Calu3 (cell line): ENCODE data around the gene CDH5. TPM values are rescaled to one million over a fixed set of nuclear protein-coding genes. Genes with fewer than 3 reads are reported as not detected.

ENCODE experiments used
- BruUV-seq: library from RNA; stranded (reverse); fragments of 400-500 nt; replicated peaks from 2 replicates; lab custom pipeline; 2021; lab: Mats Ljungman, UMichigan
- CTCF ChIA-PET: fragments of 300-600 bp; sonication (Branson Sonifier 250); formaldehyde crosslinking; loops from one replicate; lab custom pipeline; 2022; ENCODE audit warnings: antibody characterized with exemption; lab: Charles Lee
- DNase-seq: peaks from one replicate; pipeline ENCODE4 v3.0.0; 2022
- H3K27ac Mint-ChIP-seq: one replicate; pipeline ENCODE4 v1.8.0; 2022; ENCODE audit warnings: mixed read lengths; ENCODE audit not compliant: unreplicated experiment
- H3K27me3 Mint-ChIP-seq: one replicate; pipeline ENCODE4 v1.8.0; 2022; ENCODE audit warnings: mixed read lengths; ENCODE audit not compliant: unreplicated experiment
- H3K36me3 Mint-ChIP-seq: one replicate; pipeline ENCODE4 v1.8.0; 2022; ENCODE audit warnings: mild to moderate bottlenecking, moderate library complexity, mixed read lengths; ENCODE audit not compliant: insufficient read depth, unreplicated experiment
- H3K4me1 Mint-ChIP-seq: one replicate; pipeline ENCODE4 v1.8.0; 2022; ENCODE audit warnings: mild to moderate bottlenecking, low read depth, mixed read lengths; ENCODE audit not compliant: unreplicated experiment
- H3K4me3 Mint-ChIP-seq: one replicate; pipeline ENCODE4 v1.8.0; 2022; ENCODE audit warnings: mild to moderate bottlenecking, low read depth, moderate library complexity, mixed read lengths; ENCODE audit not compliant: unreplicated experiment
- H3K9me3 Mint-ChIP-seq: one replicate; pipeline ENCODE4 v1.8.0; 2022; ENCODE audit warnings: low read depth, mixed read lengths; ENCODE audit not compliant: unreplicated experiment
- intact Hi-C: fragments of 100-400 bp; cut with micrococcal nuclease; formaldehyde crosslinking; loops from one replicate; pipeline ENCODE4 v1.10.0; 2022; ENCODE audit not compliant: unreplicated experiment
- total RNA-seq: library from RNA; stranded (reverse); gene quantifications from 2 replicates; pipeline ENCODE4 v1.2.3, GENCODE V29; 2022
- TF ChIP-seq, protein P1 (sequence below): fragments of 200-600 bp; IDR thresholded peaks from one replicate; pipeline ENCODE4 v1.8.0; 2022; ENCODE audit warnings: antibody characterized with exemption; ENCODE audit not compliant: unreplicated experiment

Gene CDH5
- total RNA-seq, 1 experiment from 2014 or later, result not detected

DNA sequence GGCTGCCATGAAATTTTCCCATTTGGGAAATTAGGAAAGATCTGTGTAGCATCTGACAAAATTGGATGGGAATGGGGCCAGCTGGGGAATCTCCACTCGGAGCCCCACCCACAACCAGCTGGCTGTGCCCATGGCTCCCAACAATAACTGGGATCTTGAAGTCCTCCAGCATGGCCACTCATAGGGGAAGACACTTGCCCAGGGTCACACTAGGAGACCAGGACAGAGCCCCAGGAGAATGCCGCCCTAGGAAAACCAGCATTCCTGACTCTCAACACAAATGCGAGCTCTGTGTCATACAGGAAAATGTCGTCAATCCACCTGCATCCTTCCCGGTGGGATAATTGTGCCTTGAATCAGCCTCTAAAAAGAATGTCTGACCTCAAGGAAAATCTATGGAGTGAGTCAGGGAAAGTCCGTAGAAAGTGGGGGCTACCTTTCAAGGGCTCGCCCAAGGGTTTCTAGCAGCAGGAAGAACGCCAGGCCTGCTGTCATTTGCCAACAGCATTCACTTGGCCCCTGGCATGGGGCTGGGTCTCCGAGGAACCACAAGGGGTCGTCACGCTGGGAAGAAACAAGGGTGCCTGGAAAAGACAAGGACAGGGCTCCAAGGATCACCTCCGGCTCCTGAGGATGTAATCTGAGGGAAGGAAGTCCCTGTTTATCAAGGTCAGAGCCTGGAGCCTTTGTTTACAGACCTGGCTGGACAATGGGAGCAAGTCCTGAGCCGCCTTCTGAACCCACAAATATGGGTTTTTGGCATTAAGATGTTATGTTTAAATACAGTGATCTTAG, 15.9 kb downstream of the CDH5 start:
- Mint-ChIP-seq H3K36me3 (no peaks in the 10 kb centered on the region), H3K4me1 (peaks cover 39% of the 10 kb centered on the region), H3K27ac (peak overlapping the region; percentile 35), H3K4me3 (no peak overlapping the region), H3K27me3 (peaks cover 29% of the 10 kb centered on the region), H3K9me3 (peaks cover 11% of the 10 kb centered on the region)
- TF ChIP-seq, protein P1, sequence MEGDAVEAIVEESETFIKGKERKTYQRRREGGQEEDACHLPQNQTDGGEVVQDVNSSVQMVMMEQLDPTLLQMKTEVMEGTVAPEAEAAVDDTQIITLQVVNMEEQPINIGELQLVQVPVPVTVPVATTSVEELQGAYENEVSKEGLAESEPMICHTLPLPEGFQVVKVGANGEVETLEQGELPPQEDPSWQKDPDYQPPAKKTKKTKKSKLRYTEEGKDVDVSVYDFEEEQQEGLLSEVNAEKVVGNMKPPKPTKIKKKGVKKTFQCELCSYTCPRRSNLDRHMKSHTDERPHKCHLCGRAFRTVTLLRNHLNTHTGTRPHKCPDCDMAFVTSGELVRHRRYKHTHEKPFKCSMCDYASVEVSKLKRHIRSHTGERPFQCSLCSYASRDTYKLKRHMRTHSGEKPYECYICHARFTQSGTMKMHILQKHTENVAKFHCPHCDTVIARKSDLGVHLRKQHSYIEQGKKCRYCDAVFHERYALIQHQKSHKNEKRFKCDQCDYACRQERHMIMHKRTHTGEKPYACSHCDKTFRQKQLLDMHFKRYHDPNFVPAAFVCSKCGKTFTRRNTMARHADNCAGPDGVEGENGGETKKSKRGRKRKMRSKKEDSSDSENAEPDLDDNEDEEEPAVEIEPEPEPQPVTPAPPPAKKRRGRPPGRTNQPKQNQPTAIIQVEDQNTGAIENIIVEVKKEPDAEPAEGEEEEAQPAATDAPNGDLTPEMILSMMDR, result no peak
- CTCF ChIA-PET, result interaction anchor here (0.6 kb wide), 1 partner anchor 188 kb away, joined by 4 read pairs; no protein-coding TSS in a partner anchor
- no peak for DNase-seq
- intact Hi-C loops, result no loop called here
- no TSS peak for BruUV-seq

DNA sequence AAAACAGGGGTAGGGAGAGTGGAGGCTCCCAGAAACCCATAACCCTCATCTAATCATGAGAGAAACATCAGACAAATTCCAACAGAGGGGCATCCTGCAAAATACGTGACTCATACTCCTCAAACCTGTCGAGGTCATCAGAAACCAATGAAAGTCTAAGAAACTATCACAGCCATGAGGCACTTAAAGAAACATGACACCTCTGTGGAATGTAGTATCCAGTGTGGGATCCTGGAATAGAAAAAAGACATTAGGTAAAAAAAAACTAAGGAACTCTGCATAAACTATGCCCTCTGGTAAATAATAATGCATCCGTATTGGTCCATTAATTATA, 16.4 kb downstream of the CDH5 start:
- intact Hi-C loops, result no loop called here
- Mint-ChIP-seq H3K27me3 (peaks cover 34% of the 10 kb centered on the region), H3K9me3 (peaks cover 11% of the 10 kb centered on the region), H3K27ac (peak overlapping the region; percentile 35), H3K4me3 (no peak overlapping the region), H3K4me1 (peaks cover 39% of the 10 kb centered on the region), H3K36me3 (no peaks in the 10 kb centered on the region)
- CTCF ChIA-PET, result no interaction called here
- TF ChIP-seq, protein P1, result no peak
- no TSS peak for BruUV-seq
- no peak for DNase-seq

DNA sequence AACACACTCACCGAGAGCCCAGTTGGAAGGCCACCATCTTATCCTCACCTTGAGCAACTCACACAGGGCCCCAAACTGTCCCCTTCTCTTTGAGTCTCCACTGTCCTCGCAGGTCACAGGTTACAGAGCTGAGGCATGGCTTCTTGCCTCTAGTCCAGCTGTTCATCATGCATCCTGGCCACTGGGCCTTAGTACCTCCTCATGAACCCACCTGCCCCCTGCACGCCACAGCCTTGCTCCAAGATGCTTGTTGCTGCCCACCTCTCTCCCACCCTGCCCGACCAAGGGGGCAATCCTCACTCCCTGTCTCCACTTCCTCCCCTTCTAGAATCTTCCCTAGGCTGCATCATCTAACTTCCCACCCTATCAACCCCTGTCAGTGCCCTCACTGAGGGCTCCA, 17.1 kb downstream of the CDH5 start:
- CTCF ChIA-PET, result no interaction called here
- Mint-ChIP-seq H3K27ac (no peak overlapping the region), H3K36me3 (no peaks in the 10 kb centered on the region), H3K4me1 (peaks cover 35% of the 10 kb centered on the region), H3K9me3 (peaks cover 11% of the 10 kb centered on the region), H3K27me3 (peaks cover 36% of the 10 kb centered on the region), H3K4me3 (no peak overlapping the region)
- intact Hi-C loops, result no loop called here
- TF ChIP-seq, protein P1, result no peak
- no peak for DNase-seq
- no TSS peak for BruUV-seq

DNA sequence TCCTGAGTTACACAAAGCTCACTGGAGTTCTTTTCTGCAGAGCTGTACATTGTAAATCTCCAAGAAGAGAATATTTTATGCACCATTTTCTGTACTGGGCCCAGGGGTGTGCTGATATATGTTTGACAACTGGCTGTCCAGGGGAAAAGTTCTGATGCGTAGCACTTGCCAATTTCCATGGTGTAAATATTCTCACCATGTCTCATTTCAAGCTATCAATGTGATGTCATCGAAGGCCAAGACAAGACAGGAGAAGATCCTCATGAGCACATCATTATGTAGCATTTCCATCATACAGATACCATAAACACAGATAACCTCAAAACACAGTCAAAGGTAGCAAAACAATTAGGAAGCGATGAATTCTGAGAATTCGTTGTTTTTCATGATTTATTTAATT, 18.9 kb downstream of the CDH5 start:
- CTCF ChIA-PET, result no interaction called here
- no peak for DNase-seq
- BruUV-seq, result no TSS peak
- H3K4me3 Mint-ChIP-seq, result no peak overlapping the region
- H3K36me3 Mint-ChIP-seq, result no peaks in the 10 kb centered on the region
- peaks cover 5% of the 10 kb centered on the region for H3K9me3 Mint-ChIP-seq
- no peak overlapping the region for H3K27ac Mint-ChIP-seq
- intact Hi-C loops, result no loop called here
- peaks cover 22% of the 10 kb centered on the region for H3K4me1 Mint-ChIP-seq
- TF ChIP-seq, protein P1, result no peak
- H3K27me3 Mint-ChIP-seq, result peaks cover 37% of the 10 kb centered on the region
